Mesendoderm (in vitro differentiated cells): Measurements from ENCODE around the gene ZNF33B.

Experiments used
- DNase-seq: peaks from one replicate; pipeline ENCODE4 v3.0.0; 2013
- H2AK5ac ChIP-seq: 2 replicates; pipeline ENCODE4 v1.6.1; 2013; ENCODE audit warnings: low read length, inconsistent platforms
- H2BK120ac ChIP-seq: 2 replicates; pipeline ENCODE4 v1.6.1; 2013; ENCODE audit warnings: low read depth, mild to moderate bottlenecking, low read length, moderate library complexity, mixed read lengths
- H2BK15ac ChIP-seq: replicated peaks from 2 replicates; pipeline ENCODE4 v1.6.1; 2013; ENCODE audit warnings: low read depth, mild to moderate bottlenecking, moderate library complexity
- H2BK5ac ChIP-seq: 2 replicates; pipeline ENCODE4 v1.6.1; 2013; ENCODE audit warnings: low read length, inconsistent platforms
- H3K18ac ChIP-seq: 2 replicates; pipeline ENCODE4 v1.6.1; 2013; ENCODE audit warnings: mild to moderate bottlenecking, low read length, mixed read lengths
- H3K23ac ChIP-seq: one replicate; pipeline ENCODE4 v1.6.1; 2013; ENCODE audit warnings: low read length
- H3K27ac ChIP-seq: 2 replicates; pipeline ENCODE4 v1.5.1; 2013; ENCODE audit warnings: low read depth, mild to moderate bottlenecking, inconsistent platforms, low read length, moderate library complexity
- H3K27me3 ChIP-seq: 2 replicates; pipeline ENCODE4 v1.6.1; 2013; ENCODE audit warnings: low read length, control low read depth, mild to moderate bottlenecking, inconsistent platforms; ENCODE audit not compliant: insufficient read depth, poor library complexity
- H3K36me3 ChIP-seq: 2 replicates; pipeline ENCODE4 v1.6.1; 2013; ENCODE audit warnings: low read length, inconsistent platforms; ENCODE audit not compliant: control insufficient read depth, insufficient read depth
- H3K4ac ChIP-seq: one replicate; pipeline ENCODE4 v1.6.1; 2013; ENCODE audit warnings: low read depth, mild to moderate bottlenecking, low read length, moderate library complexity
- H3K4me1 ChIP-seq: 2 replicates; pipeline ENCODE4 v1.6.1; 2013; ENCODE audit warnings: low read depth, low read length, inconsistent platforms; ENCODE audit not compliant: control insufficient read depth
- H3K4me2 ChIP-seq: 2 replicates; pipeline ENCODE4 v1.6.1; 2013; ENCODE audit warnings: low read length
- H3K4me3 ChIP-seq: 2 replicates; pipeline ENCODE4 v1.5.1; 2013; ENCODE audit warnings: mild to moderate bottlenecking, low read length
- H3K56ac ChIP-seq: one replicate; pipeline ENCODE4 v1.6.1; 2013; ENCODE audit warnings: low read length
- H3K79me1 ChIP-seq: 2 replicates; pipeline ENCODE4 v1.6.1; 2013; ENCODE audit warnings: low read length, inconsistent platforms
- H3K79me2 ChIP-seq: 2 replicates; pipeline ENCODE4 v1.6.1; 2013; ENCODE audit warnings: mild to moderate bottlenecking, low read length; ENCODE audit not compliant: control insufficient read depth, insufficient read depth
- H3K9ac ChIP-seq: 2 replicates; pipeline ENCODE4 v1.6.1; 2013; ENCODE audit warnings: low read length, inconsistent platforms
- H4K5ac ChIP-seq: one replicate; pipeline ENCODE4 v1.6.1; 2013; ENCODE audit warnings: low read length
- H4K8ac ChIP-seq: one replicate; pipeline ENCODE4 v1.6.1; 2013; ENCODE audit warnings: low read depth, mild to moderate bottlenecking, control low read depth, low read length, moderate library complexity
- WGBS: extraction: QIAGEN DNeasy Blood & Tissue Kit; methylation state at CpG from one replicate; pipeline ENCODE4 v1.1.7; 2013; ENCODE audit warnings: low lambda C conversion rate, missing lambda C conversion rate; ENCODE audit not compliant: insufficient coverage; ENCODE audit errors: extremely low coverage; 5-methylcytosine and 5-hydroxymethylcytosine counted together

Gene ZNF33B

GRCh38 chr10:42652858-42653257 is 14.5 kb upstream of the ZNF33B start:
- H3K4me3 ChIP-seq: no peak overlapping the region
- H3K36me3 ChIP-seq: no peaks in the 10 kb centered on the region
- H3K56ac ChIP-seq: no peak overlapping the region
- H3K27me3 ChIP-seq: no peaks in the 10 kb centered on the region
- no peaks in the 10 kb centered on the region for H3K79me2 ChIP-seq
- H3K4me1 ChIP-seq: no peaks in the 10 kb centered on the region
- no peak overlapping the region for H2AK5ac ChIP-seq
- H4K5ac ChIP-seq: no peak overlapping the region
- DNase-seq: no peak
- no peak overlapping the region for H2BK120ac ChIP-seq
- no peak overlapping the region for H3K18ac ChIP-seq
- no peak overlapping the region for H3K9ac ChIP-seq
- no peak overlapping the region for H2BK5ac ChIP-seq
- H3K23ac ChIP-seq: no peak overlapping the region
- no peak overlapping the region for H4K8ac ChIP-seq
- no CpG with 5 or more reads among the region's 2 CpGs for WGBS
- no peak overlapping the region for H3K4me2 ChIP-seq
- no peak overlapping the region for H2BK15ac ChIP-seq
- H3K4ac ChIP-seq: no peak overlapping the region
- H3K27ac ChIP-seq: no peak overlapping the region
- H3K79me1 ChIP-seq: no peaks in the 10 kb centered on the region

GRCh38 chr10:42650374-42650773 is 12.0 kb upstream of the ZNF33B start:
- no peak overlapping the region for H2BK5ac ChIP-seq
- H4K5ac ChIP-seq: no peak overlapping the region
- no peak overlapping the region for H3K18ac ChIP-seq
- H3K4me1 ChIP-seq: no peaks in the 10 kb centered on the region
- no peak overlapping the region for H3K9ac ChIP-seq
- no peak overlapping the region for H3K4me3 ChIP-seq
- H2BK120ac ChIP-seq: no peak overlapping the region
- H3K56ac ChIP-seq: no peak overlapping the region
- no peak overlapping the region for H2BK15ac ChIP-seq
- H3K27me3 ChIP-seq: no peaks in the 10 kb centered on the region
- DNase-seq: no peak
- H3K36me3 ChIP-seq: no peaks in the 10 kb centered on the region
- H3K27ac ChIP-seq: no peak overlapping the region
- H3K79me2 ChIP-seq: no peaks in the 10 kb centered on the region
- H4K8ac ChIP-seq: no peak overlapping the region
- no peak overlapping the region for H3K4me2 ChIP-seq
- no peak overlapping the region for H3K23ac ChIP-seq
- H3K79me1 ChIP-seq: no peaks in the 10 kb centered on the region
- no CpG with 5 or more reads among the region's 4 CpGs for WGBS
- no peak overlapping the region for H2AK5ac ChIP-seq
- no peak overlapping the region for H3K4ac ChIP-seq

GRCh38 chr10:42648512-42648911 is 10.1 kb upstream of the ZNF33B start:
- H2BK120ac ChIP-seq: no peak overlapping the region
- H3K36me3 ChIP-seq: no peaks in the 10 kb centered on the region
- H3K9ac ChIP-seq: no peak overlapping the region
- H2BK15ac ChIP-seq: no peak overlapping the region
- no peak overlapping the region for H3K4me2 ChIP-seq
- no peak overlapping the region for H3K27ac ChIP-seq
- no peak overlapping the region for H3K18ac ChIP-seq
- no peak overlapping the region for H4K5ac ChIP-seq
- H3K79me1 ChIP-seq: no peaks in the 10 kb centered on the region
- H2AK5ac ChIP-seq: no peak overlapping the region
- H3K56ac ChIP-seq: no peak overlapping the region
- no peak for DNase-seq
- H3K4me3 ChIP-seq: no peak overlapping the region
- no peak overlapping the region for H2BK5ac ChIP-seq
- no peaks in the 10 kb centered on the region for H3K4me1 ChIP-seq
- no peak overlapping the region for H3K23ac ChIP-seq
- H3K27me3 ChIP-seq: no peaks in the 10 kb centered on the region
- H3K79me2 ChIP-seq: no peaks in the 10 kb centered on the region
- no peak overlapping the region for H4K8ac ChIP-seq
- H3K4ac ChIP-seq: no peak overlapping the region
- no CpG with 5 or more reads among the region's 2 CpGs for WGBS

GRCh38 chr10:42646687-42647640 is 8.6 kb upstream of the ZNF33B start:
- H3K27ac ChIP-seq: no peak overlapping the region
- no peaks in the 10 kb centered on the region for H3K27me3 ChIP-seq
- no peak overlapping the region for H3K56ac ChIP-seq
- no peak overlapping the region for H3K18ac ChIP-seq
- H2BK5ac ChIP-seq: no peak overlapping the region
- no peak for DNase-seq
- no CpG with 5 or more reads among the region's 11 CpGs for WGBS
- H4K5ac ChIP-seq: no peak overlapping the region
- no peak overlapping the region for H4K8ac ChIP-seq
- no peak overlapping the region for H3K4me3 ChIP-seq
- H3K4ac ChIP-seq: no peak overlapping the region
- no peak overlapping the region for H3K4me2 ChIP-seq
- no peak overlapping the region for H3K23ac ChIP-seq
- no peak overlapping the region for H2BK120ac ChIP-seq
- no peak overlapping the region for H2AK5ac ChIP-seq
- H3K4me1 ChIP-seq: no peaks in the 10 kb centered on the region
- no peak overlapping the region for H2BK15ac ChIP-seq
- no peaks in the 10 kb centered on the region for H3K79me1 ChIP-seq
- H3K9ac ChIP-seq: no peak overlapping the region
- no peaks in the 10 kb centered on the region for H3K36me3 ChIP-seq
- H3K79me2 ChIP-seq: no peaks in the 10 kb centered on the region

- H3K4me3 ChIP-seq: no peak overlapping the region
- no peak overlapping the region for H4K5ac ChIP-seq
- no peak overlapping the region for H3K4ac ChIP-seq
- H3K9ac ChIP-seq: no peak overlapping the region
- H2AK5ac ChIP-seq: no peak overlapping the region
- H3K36me3 ChIP-seq: no peaks in the 10 kb centered on the region
- no peak overlapping the region for H3K27ac ChIP-seq
- H4K8ac ChIP-seq: no peak overlapping the region
- H2BK5ac ChIP-seq: no peak overlapping the region
- no peaks in the 10 kb centered on the region for H3K4me1 ChIP-seq
- no peaks in the 10 kb centered on the region for H3K27me3 ChIP-seq
- no peak overlapping the region for H3K56ac ChIP-seq
- no peak overlapping the region for H3K23ac ChIP-seq
- no peak for DNase-seq
- no peak overlapping the region for H3K4me2 ChIP-seq
- H3K79me2 ChIP-seq: no peaks in the 10 kb centered on the region
- H2BK120ac ChIP-seq: no peak overlapping the region
- no CpG with 5 or more reads among the region's 4 CpGs for WGBS
- H2BK15ac ChIP-seq: no peak overlapping the region
- H3K79me1 ChIP-seq: no peaks in the 10 kb centered on the region
- no peak overlapping the region for H3K18ac ChIP-seq
Measured at GRCh38 chr10:42646214-42646613, 7.8 kb upstream of the ZNF33B start.

- Histone ChIP-seq H3K36me3 (no peaks in the 10 kb centered on the region), H3K23ac (no peak overlapping the region), H3K9ac (no peak overlapping the region), H2BK5ac (no peak overlapping the region), H3K27me3 (no peaks in the 10 kb centered on the region), H2BK15ac (no peak overlapping the region), H3K4me1 (no peaks in the 10 kb centered on the region), H3K56ac (no peak overlapping the region), H3K4ac (no peak overlapping the region), H3K4me2 (no peak overlapping the region), H3K18ac (no peak overlapping the region), H3K79me1 (no peaks in the 10 kb centered on the region), H3K79me2 (no peaks in the 10 kb centered on the region), H2BK120ac (no peak overlapping the region), H4K5ac (no peak overlapping the region), H3K27ac (no peak overlapping the region), H2AK5ac (no peak overlapping the region), H3K4me3 (no peak overlapping the region), H4K8ac (no peak overlapping the region)
- no peak for DNase-seq
- no CpG with 5 or more reads among the region's 12 CpGs for WGBS
Measured at GRCh38 chr10:42645516-42645915, 7.1 kb upstream of the ZNF33B start.
